ENCODE measurements around the gene VEZT. TPM values are rescaled to one million over a fixed set of nuclear protein-coding genes. Genes with fewer than 3 reads are reported as not detected.
"Not testable (repeated sequence)": the region's sequence is repeated elsewhere in the genome, so short reads cannot be mapped to it uniquely, and the experiment has no call there.

VEZT gene
- total RNA-seq, 4 donors from 2014 or later, result 73.0 to 90.3 (median 87.0) TPM

DNA sequence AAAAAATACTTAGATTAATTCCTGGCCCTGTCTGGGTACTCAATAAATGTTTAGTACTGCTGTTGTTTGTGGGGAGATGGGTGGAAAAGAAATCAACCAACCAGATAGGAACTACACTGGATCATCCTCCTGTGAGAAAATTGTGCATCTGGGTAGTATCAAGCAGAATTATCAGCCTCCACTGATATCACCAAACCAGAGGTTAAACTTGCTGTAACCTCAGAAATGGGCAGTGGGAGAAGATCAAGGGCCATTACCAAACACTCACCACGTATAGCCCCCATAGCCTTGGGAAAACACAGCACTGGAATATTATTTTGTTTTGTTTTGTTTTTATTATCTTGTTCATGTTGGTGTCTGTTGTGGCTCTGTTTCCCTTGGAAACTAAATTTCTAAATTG lies 19.7 kb downstream of the VEZT start:
- Histone ChIP-seq H3K4me3 (no peak overlapping the region), H3K27me3 (no peaks in the 10 kb centered on the region), H3K36me3 (peaks cover 0 to 3% (median 2%) of the 10 kb centered on the region in 4 donors), H3K9me3 (no peaks in the 10 kb centered on the region), H3K27ac (replicated peaks in 1 of 4) (no peak overlapping the region), H3K4me1 (peaks cover 18 to 48% (median 35%) of the 10 kb centered on the region in 4 donors)
- intact Hi-C loops (cut with DNase I), result no loop called here
- 58% methylated on average over 1 of the region's 1 CpG for WGBS
- no peak for TF ChIP-seq POLR2A (IDR thresholded peaks at IDR 0.05; ENCODE audit: low read depth)
- no peak for TF ChIP-seq EP300 (IDR thresholded peaks at IDR 0.05)
- no peak for TF ChIP-seq POLR2AphosphoS5 (IDR thresholded peaks at IDR 0.05)
- DNase-seq (ENCODE audit: extremely low spot score), result no peak

- 78% methylated on average over 1 of the region's 1 CpG for WGBS
- intact Hi-C loops (cut with DNase I), result no loop called here
These were observed 20.5 kb downstream of the VEZT start for GRCh38 chr12:95238150-95238549.

DNA sequence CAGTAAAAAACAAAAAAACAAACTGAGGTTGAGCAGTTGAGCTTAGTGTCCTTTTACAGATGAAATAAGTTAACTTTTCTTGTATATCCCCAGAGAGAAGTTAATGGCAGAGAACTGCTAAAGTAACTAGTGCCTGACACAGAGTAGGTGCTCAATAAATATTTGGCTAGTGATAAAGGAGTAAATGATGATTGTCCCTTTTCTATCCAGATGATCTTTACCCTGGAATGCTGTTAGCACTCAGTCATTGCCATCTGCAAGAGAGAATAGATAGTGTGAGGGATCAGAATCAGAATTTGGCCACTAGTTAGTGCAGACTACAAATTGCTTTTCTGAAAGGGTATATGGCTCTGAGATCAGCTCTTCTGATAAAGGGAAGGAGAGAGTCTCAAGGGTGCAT lies 21.6 kb downstream of the VEZT start:
- TF ChIP-seq EP300 (IDR thresholded peaks at IDR 0.05), result no peak
- no peak for TF ChIP-seq POLR2AphosphoS5 (IDR thresholded peaks at IDR 0.05)
- TF ChIP-seq POLR2A (IDR thresholded peaks at IDR 0.05; ENCODE audit: low read depth), result no peak
- TF ChIP-seq, protein P1, sequence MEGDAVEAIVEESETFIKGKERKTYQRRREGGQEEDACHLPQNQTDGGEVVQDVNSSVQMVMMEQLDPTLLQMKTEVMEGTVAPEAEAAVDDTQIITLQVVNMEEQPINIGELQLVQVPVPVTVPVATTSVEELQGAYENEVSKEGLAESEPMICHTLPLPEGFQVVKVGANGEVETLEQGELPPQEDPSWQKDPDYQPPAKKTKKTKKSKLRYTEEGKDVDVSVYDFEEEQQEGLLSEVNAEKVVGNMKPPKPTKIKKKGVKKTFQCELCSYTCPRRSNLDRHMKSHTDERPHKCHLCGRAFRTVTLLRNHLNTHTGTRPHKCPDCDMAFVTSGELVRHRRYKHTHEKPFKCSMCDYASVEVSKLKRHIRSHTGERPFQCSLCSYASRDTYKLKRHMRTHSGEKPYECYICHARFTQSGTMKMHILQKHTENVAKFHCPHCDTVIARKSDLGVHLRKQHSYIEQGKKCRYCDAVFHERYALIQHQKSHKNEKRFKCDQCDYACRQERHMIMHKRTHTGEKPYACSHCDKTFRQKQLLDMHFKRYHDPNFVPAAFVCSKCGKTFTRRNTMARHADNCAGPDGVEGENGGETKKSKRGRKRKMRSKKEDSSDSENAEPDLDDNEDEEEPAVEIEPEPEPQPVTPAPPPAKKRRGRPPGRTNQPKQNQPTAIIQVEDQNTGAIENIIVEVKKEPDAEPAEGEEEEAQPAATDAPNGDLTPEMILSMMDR (IDR thresholded peaks at IDR 0.05), result no peak
- Histone ChIP-seq H3K27ac (replicated peaks in 1 of 4) (no peak overlapping the region), H3K4me3 (no peak overlapping the region), H3K27me3 (no peaks in the 10 kb centered on the region), H3K36me3 (peaks cover 0 to 20% (median 7%) of the 10 kb centered on the region in 4 donors), H3K9me3 (no peaks in the 10 kb centered on the region), H3K4me1 (peaks cover 18 to 41% (median 34%) of the 10 kb centered on the region in 4 donors)
- no peak for DNase-seq (ENCODE audit: extremely low spot score)
- intact Hi-C loops (cut with DNase I), result no loop called here

More at GRCh38 chr12:95238150-95238549, 20.5 kb downstream of the VEZT start:
- no peaks in the 10 kb centered on the region for H3K9me3 ChIP-seq
- peaks cover 18 to 41% (median 35%) of the 10 kb centered on the region in 4 donors for H3K4me1 ChIP-seq
- H3K36me3 ChIP-seq, result peaks cover 0 to 11% (median 5%) of the 10 kb centered on the region in 4 donors
- H3K27ac ChIP-seq (replicated peaks in 1 of 4), result no peak overlapping the region
- TF ChIP-seq POLR2A (IDR thresholded peaks at IDR 0.05; ENCODE audit: low read depth), result no peak
- TF ChIP-seq, protein P1 (IDR thresholded peaks at IDR 0.05), result no peak
- TF ChIP-seq EP300 (IDR thresholded peaks at IDR 0.05), result no peak
- TF ChIP-seq POLR2AphosphoS5 (IDR thresholded peaks at IDR 0.05), result no peak
- H3K27me3 ChIP-seq, result no peaks in the 10 kb centered on the region
- DNase-seq (ENCODE audit: extremely low spot score), result no peak
- no peak overlapping the region for H3K4me3 ChIP-seq

GRCh38 chr12:95239835-95240234 lies 22.2 kb downstream of the VEZT start:
- H3K27me3 ChIP-seq; H3K27ac ChIP-seq (replicated peaks in 1 of 4); intact Hi-C loops (cut with DNase I); H3K9me3 ChIP-seq; DNase-seq (ENCODE audit: extremely low spot score); H3K4me3 ChIP-seq: not testable (repeated sequence)
- 89% methylated on average over 2 of the region's 2 CpGs for WGBS
- Histone ChIP-seq H3K36me3 (peaks cover 0 to 20% (median 7%) of the 10 kb centered on the region in 4 donors), H3K4me1 (peaks cover 18 to 43% (median 34%) of the 10 kb centered on the region in 4 donors)

GRCh38 chr12:95240556-95240955 lies 22.9 kb downstream of the VEZT start:
- no peak for TF ChIP-seq POLR2AphosphoS5 (IDR thresholded peaks at IDR 0.05)
- no peak for TF ChIP-seq POLR2A (IDR thresholded peaks at IDR 0.05; ENCODE audit: low read depth)
- TF ChIP-seq EP300 (IDR thresholded peaks at IDR 0.05), result no peak
- TF ChIP-seq, protein P1 (IDR thresholded peaks at IDR 0.05), result no peak
- no peak for DNase-seq (ENCODE audit: extremely low spot score)
- Histone ChIP-seq H3K4me3 (no peak overlapping the region), H3K27ac (replicated peaks in 1 of 4) (no peak overlapping the region), H3K36me3 (peaks cover 0 to 20% (median 7%) of the 10 kb centered on the region in 4 donors), H3K9me3 (no peaks in the 10 kb centered on the region), H3K27me3 (no peaks in the 10 kb centered on the region), H3K4me1 (peaks cover 18 to 50% (median 35%) of the 10 kb centered on the region in 4 donors)
- intact Hi-C loops (cut with DNase I), result no loop called here
- WGBS, result 73% methylated on average over 2 of the region's 2 CpGs

- H3K4me3 ChIP-seq; H3K27ac ChIP-seq (replicated peaks in 1 of 4); intact Hi-C loops (cut with DNase I); H3K27me3 ChIP-seq; DNase-seq (ENCODE audit: extremely low spot score); H3K9me3 ChIP-seq: not testable (repeated sequence)
- 84% methylated on average over 6 of the region's 6 CpGs for WGBS
- H3K36me3 ChIP-seq, result peaks cover 0 to 20% (median 7%) of the 10 kb centered on the region in 4 donors
- peaks cover 19 to 55% (median 39%) of the 10 kb centered on the region in 4 donors for H3K4me1 ChIP-seq
These were observed 23.5 kb downstream of the VEZT start for GRCh38 chr12:95241138-95241537.

All from esophagus muscularis mucosa (tissue), 4 donors.